DOHH2 (cell line): ENCODE measurements around the gene SEL1L.

Experiments used
- H3F3A ChIP-seq: fragments of 200-600 bp; sonication (generic), shearing (Covaris generic); 2 replicates; pipeline ENCODE4 v1.6.0; 2016; ENCODE audit warnings: antibody characterized with exemption, mild to moderate bottlenecking; ENCODE audit not compliant: control insufficient read depth, insufficient read depth
- H3K27ac ChIP-seq: fragments of 200-600 bp; sonication (generic); 2 replicates; pipeline ENCODE4 v1.5.1; 2014; ENCODE audit warnings: low read depth, mild to moderate bottlenecking, low read length, moderate library complexity
- H3K27me3 ChIP-seq: fragments of 200-600 bp; sonication (generic); 2 replicates; pipeline ENCODE4 v1.6.1; 2014; ENCODE audit warnings: mild to moderate bottlenecking, low read length, mixed read lengths; ENCODE audit not compliant: control insufficient read depth
- H3K36me3 ChIP-seq: fragments of 200-600 bp; sonication (generic); 2 replicates; pipeline ENCODE4 v1.6.1; 2014; ENCODE audit warnings: mild to moderate bottlenecking, low read length, moderate library complexity, mixed read lengths; ENCODE audit not compliant: control insufficient read depth
- H3K4me1 ChIP-seq: fragments of 200-600 bp; sonication (generic); 2 replicates; pipeline ENCODE4 v1.6.1; 2014; ENCODE audit warnings: mild to moderate bottlenecking, low read length, mixed read lengths; ENCODE audit not compliant: control insufficient read depth
- H3K4me2 ChIP-seq: fragments of 200-600 bp; sonication (generic); 2 replicates; pipeline ENCODE4 v1.6.0; 2014; ENCODE audit warnings: mild to moderate bottlenecking, low read length, moderate library complexity
- H3K4me3 ChIP-seq: fragments of 200-600 bp; sonication (generic); 2 replicates; pipeline ENCODE4 v1.5.1; 2014; ENCODE audit warnings: mild to moderate bottlenecking, low read length, mixed read lengths
- H3K79me2 ChIP-seq: fragments of 200-600 bp; sonication (generic); 2 replicates; pipeline ENCODE4 v1.6.1; 2014; ENCODE audit warnings: mild to moderate bottlenecking, low read length, mixed read lengths; ENCODE audit not compliant: control insufficient read depth
- H3K9me2 ChIP-seq: fragments of 200-600 bp; sonication (generic); replicated peaks from 2 replicates; pipeline ENCODE4 v1.6.1; 2014; ENCODE audit warnings: mild to moderate bottlenecking, low read length, mixed read lengths; ENCODE audit not compliant: control insufficient read depth
- H3K9me3 ChIP-seq: fragments of 200-600 bp; sonication (generic); 2 replicates; pipeline ENCODE4 v1.6.1; 2014; ENCODE audit warnings: antibody characterized with exemption, low read length, mixed read lengths; ENCODE audit not compliant: control insufficient read depth, insufficient read depth
- H4K20me1 ChIP-seq: fragments of 200-600 bp; sonication (generic); 2 replicates; pipeline ENCODE4 v1.6.0; 2014; ENCODE audit warnings: low read depth, mild to moderate bottlenecking, antibody characterized with exemption, low read length, moderate library complexity; ENCODE audit not compliant: control insufficient read depth, insufficient read depth
- CTCF ChIP-seq: fragments of 200-600 bp; sonication (generic); IDR thresholded peaks from one replicate; pipeline ENCODE4 v1.5.1; 2014; ENCODE audit warnings: antibody characterized with exemption, mild to moderate bottlenecking, low read depth, low read length; ENCODE audit not compliant: poor library complexity, severe bottlenecking
- EZH2phosphoT487 ChIP-seq: fragments of 200-600 bp; sonication (generic); IDR thresholded peaks from 2 replicates; pipeline ENCODE4 v1.6.1; 2017; ENCODE audit warnings: borderline replicate concordance, mild to moderate bottlenecking, antibody characterized with exemption, low read length, moderate library complexity, mixed read lengths

The SEL1L gene

GRCh38 chr14:81423504-81423903 lies 110.1 kb downstream of the SEL1L start:
- H3K9me3 ChIP-seq = no peaks in the 10 kb centered on the region
- H3K9me2 ChIP-seq = no peaks in the 10 kb centered on the region
- no peaks in the 10 kb centered on the region for H3K36me3 ChIP-seq
- no peaks in the 10 kb centered on the region for H3K79me2 ChIP-seq
- H3K4me2 ChIP-seq = no peak overlapping the region
- H3F3A ChIP-seq = no peaks in the 10 kb centered on the region
- no peak overlapping the region for H3K27ac ChIP-seq
- no peaks in the 10 kb centered on the region for H4K20me1 ChIP-seq
- no peaks in the 10 kb centered on the region for H3K4me1 ChIP-seq
- TF ChIP-seq CTCF (no peak), EZH2phosphoT487 (no peak)
- H3K4me3 ChIP-seq = no peak overlapping the region
- H3K27me3 ChIP-seq = no peaks in the 10 kb centered on the region
